Activated CD8-positive, alpha-beta memory T cell treated with anti-CD3 and anti-CD28 coated beads, Interleukin-2, amount 50 U/mL, for 24 hours (primary cell): ENCODE results near the gene MTR.

ENCODE experiments used
- DNase-seq: peaks from one replicate; pipeline ENCODE4 v3.0.0-alpha.2; 2020; ENCODE audit errors: extremely low read depth

Gene MTR

DNA sequence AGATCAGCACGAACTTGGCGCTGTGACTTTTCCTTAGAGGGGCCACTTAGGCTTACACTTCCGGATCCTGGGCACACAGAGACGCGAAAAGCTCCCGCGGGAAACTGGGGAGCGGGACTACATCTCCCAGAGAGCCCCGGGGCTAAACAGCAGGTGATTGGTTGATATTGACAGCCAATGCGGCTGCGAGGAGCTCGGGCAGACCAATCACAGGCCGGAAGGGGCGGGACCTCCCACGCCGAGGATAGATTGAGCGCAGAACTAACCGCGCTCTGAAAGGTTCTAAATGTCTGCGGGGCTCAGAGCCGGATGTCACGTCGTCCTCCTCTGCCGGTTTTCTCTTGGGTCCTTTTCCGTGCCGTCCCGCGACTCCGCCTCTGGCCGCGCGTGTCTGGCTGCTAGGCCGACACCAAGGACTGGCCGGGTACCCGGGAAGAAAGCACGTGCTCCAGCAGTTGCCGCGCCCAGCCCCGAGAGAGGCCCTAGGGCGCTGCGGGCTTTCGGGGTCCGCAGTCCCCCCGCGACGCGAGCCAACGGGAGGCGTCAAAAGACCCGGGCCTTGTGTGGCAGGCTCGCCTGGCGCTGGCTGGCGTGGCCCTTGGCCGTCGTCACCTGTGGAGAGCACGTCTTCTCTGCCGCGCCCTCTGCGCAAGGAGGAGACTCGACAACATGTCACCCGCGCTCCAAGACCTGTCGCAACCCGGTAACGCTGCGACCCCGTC is at the start of gene MTR:
Gene MTR, plus strand, starts transcription at position 258 of the 722 bp plus-strand sequence. Its CDS starts 412 bp downstream, at position 670.
- peak; percentile 94 for DNase-seq

DNA sequence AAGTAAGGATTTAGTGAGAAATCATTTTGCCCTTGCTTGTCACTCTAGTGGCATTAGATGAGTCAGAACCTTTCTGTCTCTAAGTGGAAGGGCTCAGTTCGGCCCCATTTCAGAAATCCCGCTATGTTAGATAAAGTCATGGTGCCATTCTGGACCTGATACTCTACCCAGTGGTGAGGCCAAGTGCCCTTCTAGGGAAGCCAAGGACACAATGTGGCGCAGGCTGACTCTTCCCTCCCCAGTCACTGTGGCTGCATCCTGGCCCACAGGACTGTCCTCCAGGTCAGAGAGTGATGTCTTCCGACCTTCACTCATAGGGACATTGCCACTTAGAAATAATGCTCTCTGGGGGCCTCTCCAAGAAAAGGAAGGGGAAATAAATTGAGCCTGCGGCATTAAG is 48.3 kb upstream of the MTR start:
- no peak for DNase-seq

DNA sequence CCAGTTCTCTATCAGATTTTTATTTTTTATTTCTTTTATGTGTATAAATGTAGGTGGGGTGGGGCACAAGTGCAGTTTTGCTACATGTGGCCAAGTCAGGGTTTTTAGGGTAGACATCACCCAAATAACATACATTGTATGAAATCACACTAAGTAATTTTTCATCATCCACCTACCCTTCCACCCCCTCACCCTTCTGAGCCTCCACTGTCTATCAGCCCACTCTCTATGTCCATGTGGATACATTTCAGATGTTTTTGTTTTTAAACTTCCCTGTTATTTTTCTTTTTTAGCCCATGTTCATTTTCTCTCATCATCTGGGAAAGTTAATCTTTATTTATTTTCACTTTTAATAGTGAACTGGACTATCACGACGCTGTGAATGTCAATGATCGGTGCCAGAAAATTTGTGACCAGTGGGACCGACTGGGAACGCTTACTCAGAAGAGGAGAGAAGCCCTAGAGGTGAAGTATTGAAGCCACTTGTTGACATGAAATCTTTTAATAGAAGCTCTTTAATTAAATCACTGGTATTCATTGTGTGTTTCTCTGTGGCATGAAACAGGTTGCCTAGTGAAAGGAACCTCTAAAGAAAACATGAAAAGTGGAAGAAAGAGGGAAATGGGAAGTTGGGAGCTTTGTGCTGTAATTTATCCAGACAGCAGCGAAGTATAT is 47.6 kb upstream of the MTR start:
- no peak for DNase-seq

DNA sequence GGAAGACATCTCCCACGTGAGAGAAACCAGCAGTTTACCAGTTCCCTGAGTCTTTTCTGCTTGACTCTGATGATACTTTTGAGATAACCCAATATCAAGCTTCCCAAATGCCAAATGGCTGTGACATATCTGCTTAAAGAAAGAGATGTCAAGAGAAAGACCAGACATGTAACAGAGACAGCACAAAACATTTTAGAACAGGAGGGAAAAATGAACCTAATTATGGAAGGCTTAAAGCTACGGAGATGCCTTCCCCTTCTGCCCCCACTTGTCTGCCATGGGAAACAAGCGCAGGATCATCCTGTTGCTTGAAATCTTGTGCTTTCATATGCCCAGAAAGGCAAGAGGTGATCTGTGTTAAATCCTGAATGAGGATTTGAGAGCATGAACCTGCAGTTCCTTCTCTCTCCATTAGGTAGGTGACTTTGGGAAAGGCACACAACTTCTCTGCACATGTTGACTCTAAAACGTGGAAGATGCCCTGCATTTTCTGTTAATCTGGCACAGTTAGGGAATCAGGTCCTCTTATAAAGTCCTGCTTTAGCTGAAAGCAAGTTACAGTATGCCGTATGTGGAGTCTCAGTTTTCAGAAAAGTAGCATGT is 46.7 kb upstream of the MTR start:
- no peak for DNase-seq

DNA sequence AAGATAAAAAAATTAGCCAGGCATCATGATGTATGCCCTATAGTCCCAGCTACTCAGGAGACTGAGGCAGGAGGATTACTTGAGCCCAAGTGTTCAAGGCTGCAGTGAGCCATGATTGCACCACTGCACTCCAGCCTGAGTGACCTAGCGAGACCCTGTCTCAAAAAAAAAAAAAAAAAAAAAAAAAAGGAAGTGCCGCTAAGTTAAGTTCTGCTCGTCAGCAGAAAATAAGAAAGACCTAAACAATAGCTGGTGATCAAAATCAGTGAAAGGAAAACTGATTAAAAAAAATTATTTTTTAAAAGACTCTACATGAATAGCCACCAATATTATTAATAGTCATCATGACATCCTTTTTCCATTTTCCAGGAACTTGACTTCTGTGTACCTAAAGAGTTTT is 44.2 kb upstream of the MTR start:
- DNase-seq: no peak

DNA sequence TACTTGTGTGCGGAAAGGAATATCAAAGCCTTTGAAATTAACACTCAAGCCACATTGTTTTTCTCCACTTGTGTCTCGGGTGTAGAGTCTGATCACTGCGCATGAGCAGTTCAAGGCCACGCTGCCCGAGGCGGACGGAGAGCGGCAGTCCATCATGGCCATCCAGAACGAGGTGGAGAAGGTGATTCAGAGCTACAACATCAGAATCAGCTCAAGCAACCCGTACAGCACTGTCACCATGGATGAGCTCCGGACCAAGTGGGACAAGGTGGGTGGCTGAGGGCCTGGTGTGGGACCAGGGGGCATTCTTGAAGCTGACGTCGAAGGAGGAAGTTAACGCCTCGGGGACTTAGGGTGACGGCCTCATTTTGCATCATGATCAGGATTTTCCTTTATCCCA is 43.7 kb upstream of the MTR start:
- DNase-seq: no peak

DNA sequence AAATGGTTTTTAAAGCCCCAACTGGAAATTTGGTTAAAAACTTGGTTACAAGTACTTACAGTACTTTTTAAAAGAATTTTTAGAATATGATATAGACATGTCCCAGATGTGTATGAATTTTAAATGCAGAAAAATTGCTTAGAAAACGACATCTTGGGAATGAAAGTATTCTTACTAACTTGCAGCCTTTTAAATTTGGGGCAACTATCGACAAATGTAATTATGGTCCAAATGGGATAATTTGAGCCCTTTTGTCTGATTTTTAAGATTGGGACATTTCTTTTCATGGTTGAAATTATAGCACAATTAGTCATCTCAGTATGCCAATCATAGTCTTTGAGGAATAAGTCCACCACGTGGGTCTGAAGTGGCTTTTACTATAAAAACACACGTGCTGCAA is 43.2 kb upstream of the MTR start:
- no peak for DNase-seq

DNA sequence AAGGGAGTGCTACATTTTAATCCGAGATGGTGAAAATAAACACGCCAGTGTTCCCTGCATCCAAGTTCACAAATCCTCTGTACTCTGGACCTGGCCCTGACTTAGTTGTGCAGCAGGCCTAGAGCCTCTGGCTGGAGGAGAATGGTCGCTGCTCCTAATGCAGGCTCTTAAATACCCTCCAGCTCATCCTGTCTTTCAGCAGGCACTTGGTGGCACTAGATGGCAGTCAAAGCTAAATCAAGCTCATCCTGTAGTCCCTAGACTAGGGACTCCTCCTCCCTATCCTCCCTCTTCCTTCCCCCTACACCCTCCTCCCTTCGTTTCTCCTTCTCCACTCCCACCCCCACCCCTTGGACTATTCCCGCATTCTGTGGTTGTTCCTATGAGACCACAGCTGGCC is 41.6 kb upstream of the MTR start:
- DNase-seq: no peak

DNA sequence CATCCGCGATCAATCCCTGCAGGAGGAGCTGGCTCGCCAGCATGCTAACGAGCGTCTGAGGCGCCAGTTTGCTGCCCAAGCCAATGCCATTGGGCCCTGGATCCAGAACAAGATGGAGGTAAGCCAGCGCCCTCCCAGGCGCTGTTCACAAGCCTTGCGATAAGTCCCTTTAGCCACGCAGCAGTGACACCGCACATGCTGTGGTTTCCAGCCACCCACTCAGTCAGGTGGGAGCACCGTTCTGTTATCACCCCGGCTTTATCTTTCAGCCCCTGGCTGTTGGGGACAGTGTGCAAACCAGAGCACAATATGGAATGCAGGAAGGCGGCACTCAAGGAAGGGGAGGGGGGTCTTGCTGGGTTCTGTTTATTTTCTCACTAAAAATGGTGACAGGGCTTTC is 41.1 kb upstream of the MTR start:
- DNase-seq: no peak

DNA sequence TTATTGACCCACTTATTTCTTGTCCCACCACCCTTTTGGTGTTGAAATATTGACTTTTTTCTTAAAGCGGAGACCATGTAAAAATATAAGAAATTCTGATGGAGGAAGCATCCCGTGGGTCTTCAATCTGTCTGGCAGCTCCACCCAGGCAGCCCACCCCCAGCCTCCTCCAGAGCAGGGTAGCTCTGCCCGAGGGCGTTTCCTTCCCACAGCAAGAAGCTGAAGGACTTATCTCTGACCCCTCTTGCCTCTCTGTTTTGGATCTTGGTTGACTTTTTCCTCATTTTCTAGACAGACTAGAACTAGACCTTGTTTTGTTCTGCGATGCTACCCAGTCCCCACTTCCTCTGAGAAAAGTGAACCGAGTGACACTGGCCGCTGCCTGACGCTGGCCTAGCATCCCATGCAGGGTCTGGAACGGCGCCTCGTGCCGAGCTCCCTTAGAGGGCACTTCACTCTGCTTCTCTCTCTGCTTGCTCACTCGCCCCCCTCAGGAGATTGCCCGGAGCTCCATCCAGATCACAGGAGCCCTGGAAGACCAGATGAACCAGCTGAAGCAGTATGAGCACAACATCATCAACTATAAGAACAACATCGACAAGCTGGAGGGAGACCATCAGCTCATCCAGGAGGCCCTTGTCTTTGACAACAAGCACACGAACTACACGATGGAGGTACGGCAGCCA is 40.4 kb upstream of the MTR start:
- no peak for DNase-seq

DNA sequence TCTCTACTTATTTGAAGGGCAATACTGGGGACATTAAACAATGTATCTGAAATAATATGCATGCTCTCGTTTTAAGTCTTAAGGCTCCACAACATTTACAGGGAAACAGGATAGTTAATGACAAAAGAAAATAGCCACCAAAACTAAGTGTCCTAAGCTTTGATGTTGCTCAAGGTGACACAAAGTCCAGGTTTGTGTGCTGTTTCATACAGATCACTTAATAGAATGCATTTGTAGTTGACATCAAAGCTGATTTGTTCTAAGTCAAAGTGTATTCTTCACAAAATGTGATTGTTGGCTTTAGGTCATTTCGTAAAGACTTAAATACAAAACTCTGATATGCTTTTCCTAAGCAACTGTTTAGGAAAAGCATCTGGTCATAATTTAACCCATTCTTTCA is 37.5 kb upstream of the MTR start:
- DNase-seq: no peak

DNA sequence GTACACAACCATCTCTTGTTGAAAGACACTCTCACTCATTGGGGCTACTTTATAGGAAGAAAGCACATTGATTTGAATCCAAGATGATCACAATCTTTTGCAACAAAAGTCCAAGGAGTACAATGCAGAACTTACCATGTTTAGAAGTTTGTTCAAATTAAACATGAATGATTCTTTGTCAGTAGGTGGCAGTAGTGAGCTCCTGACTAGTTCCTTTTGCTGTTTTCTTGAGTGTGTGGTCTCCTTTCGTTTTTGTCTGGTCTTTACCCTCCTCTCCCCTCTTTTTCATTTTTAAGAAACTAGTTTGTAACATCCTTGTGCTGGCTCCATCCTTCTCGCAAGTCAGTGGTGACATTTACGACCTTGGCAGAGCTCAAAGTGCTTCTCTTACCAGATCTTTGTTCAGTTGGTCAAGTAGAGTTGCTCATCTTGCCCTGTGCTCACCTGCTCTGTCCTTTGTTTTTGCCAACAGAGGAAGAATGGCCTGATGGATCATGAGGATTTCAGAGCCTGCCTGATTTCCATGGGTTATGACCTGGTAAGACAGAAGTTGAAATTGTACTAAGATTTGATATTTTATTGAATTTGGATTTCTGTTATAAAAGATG is 35.7 kb upstream of the MTR start:
- no peak for DNase-seq

DNA sequence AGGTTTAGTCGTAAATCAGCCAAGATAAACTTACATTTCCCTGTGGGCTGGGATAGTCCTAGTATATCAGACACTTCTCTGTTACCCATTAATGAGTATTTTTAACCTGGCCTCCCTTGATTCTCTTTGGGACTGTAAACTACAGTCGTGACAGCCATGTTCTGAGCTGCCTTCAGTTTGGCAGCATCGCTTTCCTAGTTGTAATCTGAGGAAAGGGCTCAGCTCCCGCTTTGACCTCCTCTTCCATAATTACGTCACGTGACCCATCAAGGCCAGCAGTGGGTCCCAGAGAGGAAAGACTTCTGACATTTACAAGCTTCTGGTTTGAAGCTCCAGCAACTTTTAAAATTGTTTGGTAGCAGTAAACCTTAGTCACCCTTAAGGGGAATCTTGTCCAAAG is 34.6 kb upstream of the MTR start:
- DNase-seq: no peak

DNA sequence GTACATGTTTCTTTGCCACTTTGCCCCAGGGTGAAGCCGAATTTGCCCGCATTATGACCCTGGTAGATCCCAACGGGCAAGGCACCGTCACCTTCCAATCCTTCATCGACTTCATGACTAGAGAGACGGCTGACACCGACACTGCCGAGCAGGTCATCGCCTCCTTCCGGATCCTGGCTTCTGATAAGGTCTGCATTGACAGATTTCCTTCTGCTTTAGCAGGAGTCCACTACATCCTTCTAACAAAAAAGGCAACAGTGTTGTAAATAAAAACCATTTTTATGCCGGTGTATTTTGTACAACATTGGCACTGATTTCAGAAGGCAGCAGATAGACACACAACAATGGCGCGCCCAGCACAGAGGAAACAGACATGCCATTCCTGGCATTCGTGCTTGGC is 34.1 kb upstream of the MTR start:
- DNase-seq: no peak

DNA sequence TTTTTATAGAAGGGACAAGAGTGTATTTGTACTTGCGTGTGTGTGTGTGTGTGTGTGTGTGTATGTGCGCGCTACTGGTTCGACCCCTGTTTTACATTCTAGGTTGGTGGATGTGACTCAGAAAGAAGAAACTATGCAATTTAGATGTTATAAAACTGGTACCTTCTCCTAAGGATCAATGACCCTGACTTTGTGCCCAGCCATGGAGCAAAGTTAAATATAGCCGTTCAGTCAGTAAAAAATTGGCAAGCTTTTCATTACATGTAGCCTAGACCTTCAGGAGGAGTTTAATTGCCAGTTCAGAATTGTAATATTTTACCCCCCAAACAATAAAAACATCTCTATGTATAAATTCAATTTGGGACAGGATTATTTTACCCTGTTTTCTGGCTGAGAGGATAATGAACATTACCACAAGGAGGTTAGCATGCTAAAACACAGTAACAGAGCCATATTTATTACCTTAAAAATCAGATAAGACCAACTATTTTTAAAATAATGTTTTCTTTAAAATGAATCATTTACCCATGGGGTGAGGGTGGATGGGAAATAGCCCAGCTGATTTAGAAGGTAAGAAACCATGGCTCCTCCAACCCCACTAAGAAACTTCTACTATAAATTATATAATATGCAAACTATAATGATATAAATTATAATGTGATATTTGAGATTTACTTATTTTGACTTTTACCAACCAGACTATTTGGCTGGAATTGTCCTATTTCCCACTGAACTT is 33.5 kb upstream of the MTR start:
- DNase-seq: no peak

DNA sequence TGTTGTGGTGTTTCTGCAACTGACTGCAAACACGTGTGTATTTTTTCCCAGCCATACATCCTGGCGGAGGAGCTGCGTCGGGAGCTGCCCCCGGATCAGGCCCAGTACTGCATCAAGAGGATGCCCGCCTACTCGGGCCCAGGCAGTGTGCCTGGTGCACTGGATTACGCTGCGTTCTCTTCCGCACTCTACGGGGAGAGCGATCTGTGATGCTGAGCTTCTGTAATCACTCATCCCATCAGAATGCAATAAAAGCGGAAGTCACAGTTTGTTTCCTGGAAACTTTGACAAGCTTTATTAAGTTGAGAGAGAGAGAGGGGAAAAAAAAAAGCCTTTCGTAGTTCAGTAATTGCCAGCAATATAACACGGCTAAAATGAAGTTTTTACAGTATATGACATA is 32.7 kb upstream of the MTR start:
- no peak for DNase-seq

DNA sequence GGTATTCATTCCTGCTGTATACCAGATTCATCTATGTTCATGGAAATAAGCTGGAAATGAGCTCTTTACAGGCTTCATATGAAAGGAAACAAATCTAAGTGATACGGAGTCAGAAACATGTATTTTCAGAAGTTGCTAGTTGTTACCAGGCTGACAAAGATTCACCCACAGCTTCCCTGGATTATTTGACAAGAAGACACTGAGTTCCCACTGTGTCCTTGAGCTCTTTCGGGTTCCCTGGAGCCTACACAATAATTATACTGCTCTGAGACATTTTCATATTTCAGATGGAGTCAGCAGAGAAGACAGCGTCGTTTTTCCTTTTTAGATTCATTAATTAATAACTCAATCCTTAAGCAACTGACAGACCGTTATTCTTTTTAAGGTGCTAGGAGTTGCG is 29.3 kb upstream of the MTR start:
- no peak for DNase-seq

DNA sequence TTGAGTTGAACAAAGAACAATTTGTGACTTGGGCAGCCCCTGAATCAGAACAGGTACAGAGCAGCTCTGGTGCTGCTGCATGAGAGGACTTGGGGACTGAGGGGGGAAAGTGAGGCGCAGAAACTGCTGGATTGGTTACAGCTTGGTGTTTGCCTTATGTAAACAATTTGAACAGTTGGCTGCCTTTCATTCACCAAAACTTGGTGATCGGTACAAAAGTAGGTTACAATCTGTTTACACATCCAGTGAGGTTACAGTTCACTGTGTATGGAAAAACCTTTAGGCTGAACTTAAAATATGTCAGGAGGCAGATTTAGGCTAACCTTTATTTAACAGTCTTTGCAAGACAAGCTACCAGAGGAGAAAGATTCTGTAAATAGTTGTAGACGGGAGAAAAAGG is 28.6 kb upstream of the MTR start:
- no peak for DNase-seq

DNA sequence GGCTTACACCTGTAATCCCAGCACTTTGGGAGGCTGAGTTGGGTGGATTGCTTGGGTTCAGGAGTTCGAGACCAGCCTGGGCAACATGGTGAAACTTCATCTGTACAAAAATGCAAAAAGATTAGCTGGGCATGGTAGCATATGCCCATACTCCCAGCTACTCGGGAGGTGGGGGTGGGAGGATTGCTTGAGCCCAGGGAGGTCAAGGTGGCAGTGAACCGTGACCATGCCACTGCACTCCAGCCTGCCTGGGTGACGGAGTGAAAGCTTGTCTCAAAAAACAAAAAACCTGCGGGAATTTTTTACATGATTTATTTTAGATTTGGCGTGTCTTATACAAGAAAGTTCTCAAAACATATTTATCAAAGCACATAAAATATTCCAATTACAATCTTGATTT is 27.8 kb upstream of the MTR start:
- no peak for DNase-seq

DNA sequence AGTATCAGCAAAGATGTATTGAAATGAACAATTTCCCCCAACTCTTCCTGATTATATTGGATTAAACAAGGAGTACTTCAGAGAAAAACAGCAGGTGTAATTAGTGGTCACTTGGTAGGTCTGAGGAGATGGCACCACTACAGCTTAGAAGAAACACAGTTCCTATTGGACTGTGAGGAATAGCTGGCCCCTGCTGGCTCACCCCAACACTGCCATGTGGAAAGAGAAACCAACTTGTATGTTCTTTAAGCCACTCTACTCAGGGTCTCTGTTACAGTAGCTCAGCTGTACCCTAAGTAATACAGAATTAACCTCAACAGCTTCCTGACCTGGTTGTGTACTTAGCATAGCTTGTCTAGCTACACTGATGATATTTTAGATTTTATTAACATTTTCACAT is 26.5 kb upstream of the MTR start:
- DNase-seq: no peak

DNA sequence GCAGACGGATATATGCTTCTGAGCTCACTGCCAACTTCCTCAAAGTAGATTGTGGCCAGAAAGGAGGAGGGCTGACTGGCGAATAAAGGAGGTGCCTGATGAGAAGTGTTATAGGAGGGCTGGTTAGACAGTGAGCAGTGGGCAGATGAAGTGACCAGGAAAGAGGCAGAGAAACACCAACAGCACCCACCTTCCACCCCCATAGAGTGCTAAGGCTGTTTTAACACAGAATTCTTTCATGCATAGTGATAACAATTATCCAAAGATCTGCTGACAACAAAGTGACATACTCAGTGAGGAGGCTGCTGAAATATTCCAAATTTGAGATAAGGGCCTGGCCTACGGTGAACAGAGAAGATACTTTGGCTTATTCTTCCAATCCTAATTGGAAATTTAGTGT is 21.2 kb upstream of the MTR start:
- DNase-seq: no peak

DNA sequence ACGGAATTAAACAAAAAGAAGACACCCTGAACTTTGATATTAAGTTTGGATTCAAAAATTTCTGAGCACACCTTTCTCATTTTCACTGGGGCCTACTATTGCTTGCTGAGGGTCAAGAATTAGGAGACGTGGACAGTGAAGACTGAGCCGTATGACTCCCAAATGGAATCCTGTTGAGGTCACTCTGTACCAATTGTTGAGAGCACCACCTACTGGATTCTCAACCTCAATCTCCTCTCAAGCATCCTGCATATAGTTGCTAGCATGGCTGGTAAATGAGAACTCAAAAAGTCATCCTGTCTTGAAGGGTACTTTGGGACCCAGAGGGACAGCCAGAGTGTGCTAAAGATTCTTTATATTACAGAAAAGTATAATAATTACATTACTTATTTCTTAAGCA is 20.2 kb upstream of the MTR start:
- DNase-seq: no peak
